ENCODE results near the gene PSKH1.

Gene PSKH1

DNA sequence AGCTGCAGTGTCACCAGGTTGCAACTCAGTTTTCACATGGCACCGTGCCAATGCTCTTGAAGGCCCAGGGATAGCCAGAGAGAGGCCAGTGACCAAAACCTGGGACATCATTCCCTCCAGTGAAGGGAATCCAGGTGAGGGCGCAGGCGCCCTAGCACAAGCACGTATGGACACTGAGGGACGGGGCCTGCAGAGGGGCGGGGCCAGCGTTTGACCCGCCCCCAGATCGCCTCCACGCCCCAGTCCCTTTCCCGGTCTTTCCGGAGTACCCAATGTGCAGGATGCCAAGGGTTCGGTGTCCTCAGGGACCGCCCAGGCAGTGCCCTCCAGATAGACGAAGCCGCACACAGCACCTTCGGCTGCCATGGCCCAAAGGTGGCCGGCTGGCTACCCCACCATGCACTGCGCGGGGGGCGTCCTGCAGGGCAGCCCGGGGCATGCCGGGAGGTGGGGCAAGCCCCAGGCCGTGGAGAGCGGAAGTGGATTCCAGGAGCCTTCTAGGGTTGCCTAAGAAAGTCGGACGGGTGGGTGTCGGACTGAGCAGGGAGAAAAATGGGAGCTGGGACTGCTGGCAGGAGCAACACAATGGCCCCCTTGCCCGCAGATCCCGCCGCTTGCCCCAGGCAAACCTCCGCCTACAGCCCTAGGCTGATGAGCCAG, 70.7 kb downstream of the PSKH1 start:
- no peak overlapping the region for H3K4me3 ChIP-seq (ENCODE audit: low read depth, low read length)
- TF ChIP-seq, protein P1, sequence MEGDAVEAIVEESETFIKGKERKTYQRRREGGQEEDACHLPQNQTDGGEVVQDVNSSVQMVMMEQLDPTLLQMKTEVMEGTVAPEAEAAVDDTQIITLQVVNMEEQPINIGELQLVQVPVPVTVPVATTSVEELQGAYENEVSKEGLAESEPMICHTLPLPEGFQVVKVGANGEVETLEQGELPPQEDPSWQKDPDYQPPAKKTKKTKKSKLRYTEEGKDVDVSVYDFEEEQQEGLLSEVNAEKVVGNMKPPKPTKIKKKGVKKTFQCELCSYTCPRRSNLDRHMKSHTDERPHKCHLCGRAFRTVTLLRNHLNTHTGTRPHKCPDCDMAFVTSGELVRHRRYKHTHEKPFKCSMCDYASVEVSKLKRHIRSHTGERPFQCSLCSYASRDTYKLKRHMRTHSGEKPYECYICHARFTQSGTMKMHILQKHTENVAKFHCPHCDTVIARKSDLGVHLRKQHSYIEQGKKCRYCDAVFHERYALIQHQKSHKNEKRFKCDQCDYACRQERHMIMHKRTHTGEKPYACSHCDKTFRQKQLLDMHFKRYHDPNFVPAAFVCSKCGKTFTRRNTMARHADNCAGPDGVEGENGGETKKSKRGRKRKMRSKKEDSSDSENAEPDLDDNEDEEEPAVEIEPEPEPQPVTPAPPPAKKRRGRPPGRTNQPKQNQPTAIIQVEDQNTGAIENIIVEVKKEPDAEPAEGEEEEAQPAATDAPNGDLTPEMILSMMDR (IDR thresholded peaks at IDR 0.05; ENCODE audit: low read depth, low read length, missing control alignments), result no peak
- no peak for DNase-seq (ENCODE audit: low read depth)
- in situ Hi-C loops (cut with HindIII; ENCODE audit: low sequenced_read_pairs), result no loop called here

DNA sequence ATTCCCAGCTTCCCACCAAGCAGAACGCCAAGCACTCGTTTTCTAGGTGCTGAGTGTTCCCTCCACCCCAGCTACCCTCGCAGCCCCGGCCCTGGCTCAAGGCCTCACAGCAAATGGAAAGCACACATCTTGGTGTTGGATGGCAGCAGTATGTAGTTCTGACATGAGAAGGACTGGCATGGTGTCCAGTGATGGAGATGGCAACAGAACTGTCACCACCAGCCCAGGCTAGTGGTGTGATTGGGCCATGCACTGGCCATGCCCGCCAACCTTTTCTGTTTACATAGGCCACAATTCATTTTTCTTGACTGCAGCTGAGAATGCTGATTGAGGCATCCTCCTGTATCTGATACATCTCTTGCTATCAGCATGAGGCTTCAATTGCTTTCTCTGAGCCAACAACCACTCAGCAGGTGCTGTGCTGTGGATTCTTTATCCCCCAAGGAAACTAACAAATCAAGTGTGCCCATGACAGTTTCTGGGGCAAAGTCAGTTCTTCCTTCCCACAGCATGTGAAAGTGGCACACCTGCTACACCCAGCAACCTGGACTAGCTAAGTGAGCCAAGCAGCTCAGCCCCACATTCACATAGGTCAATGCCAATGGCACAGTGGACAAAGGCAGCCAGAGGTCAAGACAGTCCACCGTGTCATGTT, 71.5 kb downstream of the PSKH1 start:
- no peak for DNase-seq (ENCODE audit: low read depth)
- in situ Hi-C loops (cut with HindIII; ENCODE audit: low sequenced_read_pairs), result no loop called here
- no peak overlapping the region for H3K4me3 ChIP-seq (ENCODE audit: low read depth, low read length)
- TF ChIP-seq, protein P1 (IDR thresholded peaks at IDR 0.05; ENCODE audit: low read depth, low read length, missing control alignments), result no peak

DNA sequence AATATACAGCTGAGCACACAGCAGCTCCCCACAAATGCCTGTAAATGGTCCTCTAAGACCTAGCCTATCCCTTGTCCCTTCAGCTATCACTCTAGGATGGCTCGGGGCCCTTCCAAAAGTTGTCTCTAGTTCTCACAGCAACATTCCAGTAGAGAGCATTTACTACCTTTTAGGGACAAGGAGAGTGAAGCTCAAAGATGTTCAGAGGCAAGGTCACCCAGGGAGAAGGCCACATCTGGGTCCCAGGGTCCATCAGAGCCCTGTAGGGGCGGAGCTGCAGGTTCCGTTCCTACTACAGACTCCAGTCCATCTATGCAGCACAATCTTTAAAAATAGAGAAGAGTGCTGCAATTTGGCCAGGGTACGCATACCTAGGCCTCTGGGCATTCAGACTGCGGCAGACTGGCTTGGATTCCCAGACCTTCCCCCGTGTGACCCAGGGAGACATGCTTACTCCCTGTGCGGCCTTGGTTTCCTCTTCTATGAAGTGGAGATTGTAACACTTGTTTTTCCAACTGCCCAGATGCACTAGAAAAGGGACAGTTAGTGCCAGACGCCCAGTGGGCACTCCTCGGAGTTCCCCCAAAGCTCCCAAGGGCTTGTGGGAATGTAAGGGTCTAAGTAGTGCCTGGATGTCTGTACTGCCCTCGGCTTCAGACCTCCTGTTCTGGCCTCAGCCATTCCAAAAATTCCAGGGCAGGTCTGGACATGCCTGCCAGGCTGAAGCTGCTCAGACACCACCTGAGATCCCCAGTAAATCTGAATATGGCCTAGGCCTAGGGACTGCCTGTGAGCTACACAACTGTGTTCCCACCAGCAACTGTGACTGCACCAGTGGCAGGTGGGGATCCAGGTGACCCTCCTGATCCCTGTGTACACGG, 72.9 kb downstream of the PSKH1 start:
- peak overlapping the region; percentile 84 for H3K4me3 ChIP-seq (ENCODE audit: low read depth, low read length)
- TF ChIP-seq, protein P1 (IDR thresholded peaks at IDR 0.05; ENCODE audit: low read depth, low read length, missing control alignments), result no peak
- DNase-seq (ENCODE audit: low read depth), result no peak
- in situ Hi-C loops (cut with HindIII; ENCODE audit: low sequenced_read_pairs), result no loop called here

DNA sequence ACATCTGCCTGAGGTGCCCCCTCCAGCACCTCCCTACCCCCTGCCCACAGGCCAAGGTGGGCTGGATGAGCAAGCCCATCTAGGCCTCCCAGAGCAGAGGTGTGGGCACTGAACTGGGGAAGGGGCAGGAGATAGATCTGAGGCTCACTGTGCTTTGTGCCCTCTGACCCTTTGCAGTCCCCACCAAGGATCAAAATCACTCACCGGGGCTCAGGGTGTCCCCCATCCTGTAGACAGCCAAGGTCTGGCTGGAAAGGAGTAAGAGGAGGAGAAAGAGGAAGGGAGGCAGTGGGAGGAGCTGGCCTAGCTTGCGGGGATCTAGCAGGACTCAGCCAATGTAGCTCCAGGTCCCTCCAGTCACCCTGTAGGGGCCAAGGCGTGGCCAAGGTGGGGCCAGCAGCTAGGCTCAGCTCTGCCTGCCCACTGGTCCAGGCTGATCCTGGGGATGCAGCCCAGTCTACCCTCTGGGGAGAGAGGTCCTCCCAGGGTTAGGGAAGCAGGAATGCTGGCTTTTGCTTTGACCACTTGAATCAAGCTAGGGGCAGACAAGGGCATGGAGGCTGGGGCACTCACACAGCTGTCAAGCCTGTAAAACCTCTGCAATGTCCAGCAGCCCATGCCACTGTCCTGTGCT, 73.6 kb downstream of the PSKH1 start:
- H3K4me3 ChIP-seq (ENCODE audit: low read depth, low read length), result peak overlapping the region; percentile 84
- no peak for DNase-seq (ENCODE audit: low read depth)
- TF ChIP-seq, protein P1 (IDR thresholded peaks at IDR 0.05; ENCODE audit: low read depth, low read length, missing control alignments), result no peak
- in situ Hi-C loops (cut with HindIII; ENCODE audit: low sequenced_read_pairs), result no loop called here

DNA sequence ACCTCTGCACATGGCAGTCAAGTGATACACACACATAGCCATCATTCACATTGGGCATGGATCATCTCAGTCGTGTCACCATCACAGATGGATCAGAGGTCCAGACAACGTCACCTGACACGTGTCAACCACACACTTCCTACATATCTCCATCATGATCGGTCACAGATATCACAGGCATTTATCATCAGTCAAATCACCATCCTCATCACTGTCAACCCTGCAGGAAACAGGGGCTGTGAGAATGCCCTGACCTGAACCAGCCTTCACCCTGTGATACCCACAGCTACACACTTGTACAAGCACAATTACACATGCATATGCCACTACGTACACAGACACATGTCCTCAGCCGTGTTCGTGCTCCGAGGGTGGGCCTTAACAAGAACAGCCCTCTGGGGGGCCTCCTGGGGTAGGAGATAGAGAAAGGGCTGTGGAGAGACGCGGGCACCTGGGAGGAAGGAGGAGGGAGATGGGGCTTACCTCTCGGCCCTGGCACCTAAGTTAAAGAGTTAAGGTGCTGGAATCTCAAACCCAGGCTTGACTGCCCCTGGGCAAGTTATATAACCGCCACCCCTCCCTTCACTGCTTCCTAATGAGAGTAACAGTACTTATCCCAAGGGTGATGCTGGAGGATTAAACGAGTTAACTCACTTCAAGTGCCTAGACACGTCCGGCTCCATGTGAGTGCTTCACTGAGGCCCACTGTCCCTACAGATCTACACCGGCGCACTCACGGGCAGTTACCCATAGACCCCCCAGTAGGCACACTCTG, 74.3 kb downstream of the PSKH1 start:
- H3K4me3 ChIP-seq (ENCODE audit: low read depth, low read length), result peak overlapping the region; percentile 84
- in situ Hi-C loops (cut with HindIII; ENCODE audit: low sequenced_read_pairs), result no loop called here
- DNase-seq (ENCODE audit: low read depth), result no peak
- TF ChIP-seq, protein P1 (IDR thresholded peaks at IDR 0.05; ENCODE audit: low read depth, low read length, missing control alignments), result no peak

Data from astrocyte of the cerebellum (primary cell).